Bladder microvascular endothelial cell (primary cell): ENCODE measurements around the gene FGF2. TPM values are rescaled to one million over a fixed set of nuclear protein-coding genes. Genes with fewer than 3 reads are reported as not detected.

Source experiments
- total RNA-seq: library from RNA; depleted of rRNA; stranded (reverse); fragments of >200 nt; gene quantifications from 2 replicates; pipeline ENCODE4 v1.2.3, GENCODE V29; 2014

The FGF2 gene
- total RNA-seq, result 11.8 and 21.4 TPM in 2 replicates

GRCh38 chr4:122826553-122827257 is at the start of gene FGF2:
FGF2 (plus strand) TSS chr4:122826831; CDS start chr4:122827175, 344 bp downstream.

GRCh38 chr4:122921971-122922876 is 95.6 kb downstream of the FGF2 start, which contains the start of gene NUDT6:
NUDT6 (minus strand) TSS chr4:122922597; CDS start chr4:122922572, 25 bp downstream.

Other genes with a start within 250 kb of the FGF2 start
- gene IL21, start 205.8 kb upstream of the FGF2 start, total RNA-seq, result not detected in 2 replicates
- 3.9 and 6.2 TPM in 2 replicates for gene BBS12, start 94.1 kb upstream of the FGF2 start, total RNA-seq
- gene NUDT6, start 95.8 kb downstream of the FGF2 start, total RNA-seq, result 4.7 and 7.6 TPM in 2 replicates